H9 (cell line): ENCODE data around the gene CCR7. TPM values are rescaled to one million over a fixed set of nuclear protein-coding genes. Genes with fewer than 3 reads are reported as not detected.
A peak's percentile ranks its signal among the peaks of the same experiment; 100 is the strongest.

ENCODE experiments used
- DNase-seq: peaks from one replicate; pipeline ENCODE4 v3.0.0-alpha.2; 2017
- H2AFZ ChIP-seq: one replicate; pipeline ENCODE4 v1.6.1; 2013; ENCODE audit warnings: mild to moderate bottlenecking, low read length, control low read depth, moderate library complexity
- H2AK5ac ChIP-seq: 2 replicates; pipeline ENCODE4 v1.6.1; 2013; ENCODE audit warnings: low read length, control low read depth, mixed read lengths; ENCODE audit not compliant: insufficient read length
- H2BK120ac ChIP-seq: one replicate; pipeline ENCODE4 v1.6.1; 2013; ENCODE audit warnings: low read depth, mild to moderate bottlenecking, low read length, control low read depth, inconsistent platforms; ENCODE audit not compliant: poor library complexity, severe bottlenecking
- H2BK12ac ChIP-seq: 2 replicates; pipeline ENCODE4 v1.6.1; 2013; ENCODE audit warnings: low read length, control low read depth, mixed read lengths, low read depth; ENCODE audit not compliant: insufficient read length
- H2BK15ac ChIP-seq: 2 replicates; pipeline ENCODE4 v1.6.1; 2013; ENCODE audit warnings: low read depth, low read length, control low read depth
- H2BK20ac ChIP-seq: one replicate; pipeline ENCODE4 v1.6.1; 2013; ENCODE audit warnings: low read depth, mild to moderate bottlenecking, low read length, control low read depth, inconsistent platforms; ENCODE audit not compliant: poor library complexity, severe bottlenecking
- H2BK5ac ChIP-seq: 2 replicates; pipeline ENCODE4 v1.6.1; 2013; ENCODE audit warnings: low read length, control low read depth, mixed read lengths; ENCODE audit not compliant: insufficient read length
- H3K14ac ChIP-seq: 2 replicates; pipeline ENCODE4 v1.6.1; 2013; ENCODE audit warnings: low read length, control low read depth; ENCODE audit not compliant: insufficient read depth
- H3K18ac ChIP-seq: 2 replicates; pipeline ENCODE4 v1.6.1; 2013; ENCODE audit warnings: low read depth, mild to moderate bottlenecking, mixed read lengths, low read length, control low read depth; ENCODE audit not compliant: insufficient read length
- H3K23ac ChIP-seq: 2 replicates; pipeline ENCODE4 v1.6.1; 2013; ENCODE audit warnings: low read length, control low read depth, mixed read lengths, low read depth; ENCODE audit not compliant: insufficient read length
- H3K23me2 ChIP-seq: 2 replicates; pipeline ENCODE4 v1.6.1; 2013; ENCODE audit warnings: low read depth, mild to moderate bottlenecking, mixed read lengths, low read length, control low read depth; ENCODE audit not compliant: insufficient read length, poor library complexity, severe bottlenecking
- H3K27ac ChIP-seq: 2 replicates; pipeline ENCODE4 v1.5.1; 2013; ENCODE audit warnings: low read length, control low read depth, mixed read lengths, low read depth; ENCODE audit not compliant: insufficient read length
- H3K27me3 ChIP-seq: 2 replicates; pipeline ENCODE4 v1.6.1; 2013; ENCODE audit warnings: low read length, control low read depth, inconsistent platforms; ENCODE audit not compliant: insufficient read depth
- H3K4ac ChIP-seq: 2 replicates; pipeline ENCODE4 v1.6.1; 2013; ENCODE audit warnings: low read depth, mild to moderate bottlenecking, control low read depth, inconsistent platforms, low read length, moderate library complexity
- H3K4me1 ChIP-seq: 2 replicates; pipeline ENCODE4 v1.6.1; 2013; ENCODE audit warnings: low read length, control low read depth, inconsistent platforms; ENCODE audit not compliant: insufficient read depth
- H3K4me2 ChIP-seq: 2 replicates; pipeline ENCODE4 v1.6.1; 2013; ENCODE audit warnings: low read length, control low read depth, mixed read lengths; ENCODE audit not compliant: insufficient read length, insufficient read depth
- H3K56ac ChIP-seq: 2 replicates; pipeline ENCODE4 v1.6.1; 2013; ENCODE audit warnings: low read depth, mild to moderate bottlenecking, mixed read lengths, low read length, control low read depth; ENCODE audit not compliant: insufficient read length
- H3K79me1 ChIP-seq: 2 replicates; pipeline ENCODE4 v1.6.1; 2013; ENCODE audit warnings: low read depth, mild to moderate bottlenecking, moderate library complexity, low read length, control low read depth, inconsistent platforms; ENCODE audit not compliant: insufficient read depth, poor library complexity, severe bottlenecking
- H3K79me2 ChIP-seq: 2 replicates; pipeline ENCODE4 v1.6.1; 2013; ENCODE audit warnings: low read length, control low read depth, inconsistent platforms; ENCODE audit not compliant: insufficient read depth
- H3K9ac ChIP-seq: 2 replicates; pipeline ENCODE4 v1.6.1; 2013; ENCODE audit warnings: low read length, control low read depth, mixed read lengths; ENCODE audit not compliant: insufficient read length; ENCODE audit errors: extremely low read depth
- H3K9me3 ChIP-seq: one replicate; pipeline ENCODE4 v1.6.1; 2013; ENCODE audit warnings: low read depth, low read length, inconsistent platforms; ENCODE audit not compliant: control insufficient read depth
- H3T11ph ChIP-seq: one replicate; pipeline ENCODE4 v1.6.1; 2013; ENCODE audit warnings: mild to moderate bottlenecking, low read length, control low read depth, inconsistent platforms
- H4K20me1 ChIP-seq: one replicate; pipeline ENCODE4 v1.6.1; 2013; ENCODE audit not compliant: control insufficient read depth, insufficient read length, insufficient read depth
- H4K5ac ChIP-seq: 2 replicates; pipeline ENCODE4 v1.6.1; 2013; ENCODE audit warnings: low read depth, mild to moderate bottlenecking, mixed read lengths, low read length, control low read depth; ENCODE audit not compliant: insufficient read length
- H4K8ac ChIP-seq: replicated peaks from 2 replicates; pipeline ENCODE4 v1.6.1; 2013; ENCODE audit warnings: low read length, control low read depth, mixed read lengths, low read depth; ENCODE audit not compliant: insufficient read length
- H4K91ac ChIP-seq: 2 replicates; pipeline ENCODE4 v1.6.1; 2013; ENCODE audit warnings: low read depth, mild to moderate bottlenecking, moderate library complexity, mixed read lengths, low read length, control low read depth; ENCODE audit not compliant: insufficient read length
- H3K27ac Mint-ChIP-seq, 3 experiments: 2 replicates in 2 of 3; 3 replicates in 1 of 3; pipeline ENCODE4 v1.8.0; 2020 to 2021; ENCODE audit warnings: mixed read lengths in 3 of 3, mild to moderate bottlenecking in 1 of 3, moderate library complexity in 1 of 3
- H3K27me3 Mint-ChIP-seq: 2 replicates; pipeline ENCODE4 v1.8.0; 2021; ENCODE audit warnings: low read depth, mild to moderate bottlenecking, moderate library complexity, mixed read lengths
- H3K36me3 Mint-ChIP-seq, 3 experiments: 2 replicates in 2 of 3; 3 replicates in 1 of 3; pipeline ENCODE4 v1.8.0; 2020 to 2021; ENCODE audit warnings: low read depth in 3 of 3, mixed read lengths in 3 of 3; ENCODE audit not compliant: insufficient read depth in 1 of 3
- H3K4me1 Mint-ChIP-seq, 2 experiments: 2 replicates each; pipeline ENCODE4 v1.8.0; 2020; ENCODE audit warnings: mixed read lengths in 2 of 2
- H3K4me3 Mint-ChIP-seq, 2 experiments: 2 replicates in 1 of 2; 3 replicates in 1 of 2; pipeline ENCODE4 v1.8.0; 2020 to 2021; ENCODE audit warnings: mild to moderate bottlenecking in 2 of 2, mixed read lengths in 2 of 2, moderate library complexity in 1 of 2
- H3K9me3 Mint-ChIP-seq, 2 experiments: 2 replicates in 1 of 2; 3 replicates in 1 of 2; pipeline ENCODE4 v1.8.0; 2020; ENCODE audit warnings: mild to moderate bottlenecking in 2 of 2, mixed read lengths in 2 of 2, moderate library complexity in 1 of 2
- CTCF ChIP-seq: fragments of 200-600 bp; sonication (generic); conservative IDR thresholded peaks from 3 replicates; pipeline ENCODE4 v1.8.0; 2021; ENCODE audit warnings: antibody characterized with exemption, mild to moderate bottlenecking
- WGBS: extraction: QIAGEN DNeasy Blood & Tissue Kit; methylation state at CpG from one replicate; pipeline ENCODE4 v1.1.7; 2013; ENCODE audit warnings: missing lambda C conversion rate, low lambda C conversion rate, mixed read lengths; ENCODE audit not compliant: insufficient read length; ENCODE audit errors: extremely low coverage; 5-methylcytosine and 5-hydroxymethylcytosine counted together
- total RNA-seq: library from RNA; stranded (reverse); gene quantifications from 2 replicates; pipeline ENCODE4 v1.2.1, GENCODE V29; 2021

CCR7 gene
- total RNA-seq, 1 experiment from 2014 or later: 0.31 TPM

GRCh38 chr17:40553694-40554534 lies 11.4 kb downstream of the CCR7 start:
- no peaks in the 10 kb centered on the region; a peak in 1 of 7 replicates for H3K36me3 Mint-ChIP-seq
- Histone ChIP-seq H3K27me3 (no peaks in the 10 kb centered on the region), H2BK120ac (no peak overlapping the region), H2BK15ac (no peak overlapping the region), H3K56ac (no peak overlapping the region), H2AFZ (no peak overlapping the region), H4K91ac (no peak overlapping the region), H4K5ac (no peak overlapping the region), H3K14ac (no peak overlapping the region), H2BK12ac (no peak overlapping the region), H3K4ac (no peak overlapping the region), H2BK5ac (no peak overlapping the region), H3K79me2 (no peaks in the 10 kb centered on the region), H3K23ac (no peak overlapping the region), H3T11ph (no peak overlapping the region), H3K4me2 (no peak overlapping the region), H3K79me1 (no peaks in the 10 kb centered on the region), H3K23me2 (no peaks in the 10 kb centered on the region), H4K8ac (no peak overlapping the region), H3K27ac (no peak overlapping the region), H3K9ac (no peak overlapping the region), H3K9me3 (no peaks in the 10 kb centered on the region), H4K20me1 (no peaks in the 10 kb centered on the region), H2BK20ac (no peak overlapping the region), H3K4me1 (no peaks in the 10 kb centered on the region), H2AK5ac (no peak overlapping the region), H3K18ac (no peak overlapping the region)
- H3K4me3 Mint-ChIP-seq: no peak overlapping the region
- 0 out of 5 replicates have a peak, but pooled peaks cover 0 to 2% of the 10 kb centered on the region in 2 experiments for H3K9me3 Mint-ChIP-seq
- TF ChIP-seq CTCF: no peak
- peaks cover 18 to 19% of the 10 kb centered on the region in 2 experiments for H3K4me1 Mint-ChIP-seq
- H3K27ac Mint-ChIP-seq: no peak overlapping the region
- peaks cover 11% of the 10 kb centered on the region for H3K27me3 Mint-ChIP-seq
- peak; percentile 28 for DNase-seq
- no CpG with 5 or more reads among the region's 19 CpGs for WGBS
